ENCODE measurements around the gene BATF2. TPM values are rescaled to one million over a fixed set of nuclear protein-coding genes. Genes with fewer than 3 reads are reported as not detected.

BATF2 gene
- total and polyA plus RNA-seq, 9 of the 15 experiments (the other 6 are each of a cell fraction or from before 2014, with no cell fraction given), result 1.7 to 8.9 (median 6.4) TPM

- TF ChIP-seq RBM22 (IDR thresholded peaks at IDR 0.05; ENCODE audit: low read depth, low read length, poor library complexity, severe bottlenecking) (no peak), HOXB6 (CRISPR knock-in tag; IDR thresholded peaks at IDR 0.05; ENCODE audit: borderline replicate concordance) (no peak), PTRF (tag; IDR thresholded peaks at IDR 0.05) (no peak), HDAC6 (IDR thresholded peaks at IDR 0.05; ENCODE audit: low read depth, low read length) (no peak), MEF2D (tag; conservative IDR thresholded peaks at IDR 0.05; ENCODE audit: low read depth) (no peak), ETV5 (CRISPR knock-in tag; IDR thresholded peaks at IDR 0.05; ENCODE audit: low read depth) (no peak), CAMTA2 (CRISPR knock-in tag; conservative IDR thresholded peaks at IDR 0.05) (no peak), EGR1 (conservative IDR thresholded peaks at IDR 0.05) (0 out of 2 replicates have a peak, but pooled peaks have one; percentile 7), IRF2 (CRISPR knock-in tag; IDR thresholded peaks at IDR 0.05) (0 out of 2 replicates have a peak, but pooled peaks have one; percentile 61), NCOA6 (IDR thresholded peaks at IDR 0.05) (no peak), PHB2 (IDR thresholded peaks at IDR 0.05; ENCODE audit: low read depth) (no peak), EHMT2 (IDR thresholded peaks at IDR 0.05) (no peak), ARHGAP35 (IDR thresholded peaks at IDR 0.05; ENCODE audit: partially characterized antibody) (no peak), IFI16 (CRISPR knock-in tag; IDR thresholded peaks at IDR 0.05) (no peak), RNF2 (IDR thresholded peaks at IDR 0.05) (peak; percentile 35), ZNF384 (IDR thresholded peaks at IDR 0.05; ENCODE audit: low read depth, low read length) (no peak), UBTF (IDR thresholded peaks at IDR 0.05; ENCODE audit: borderline replicate concordance in 1 of 2, low read depth in 2 of 2, low read length in 2 of 2) (no peak; a peak in 1 of 4 replicates), BRF1 (IDR thresholded peaks at IDR 0.05; ENCODE audit: borderline replicate concordance, extremely low read depth, insufficient read length) (no peak), NR3C1 (CRISPR knock-in tag; IDR thresholded peaks at IDR 0.05) (peak; percentile 71; the same call in 1 of the 2 replicates), CREB5 (CRISPR knock-in tag; IDR thresholded peaks at IDR 0.05) (no peak), ZNF696 (CRISPR knock-in tag; conservative IDR thresholded peaks at IDR 0.05) (no peak), HDAC8 (tag; IDR thresholded peaks at IDR 0.05) (no peak), MYBL2 (IDR thresholded peaks at IDR 0.05; ENCODE audit: low read depth) (peak; percentile 95), MYBL2 (CRISPR knock-in tag; IDR thresholded peaks at IDR 0.05; ENCODE audit: borderline replicate concordance) (no peak; the same call in 1 of the 2 replicates)
- TF ChIP-seq, protein P1, sequence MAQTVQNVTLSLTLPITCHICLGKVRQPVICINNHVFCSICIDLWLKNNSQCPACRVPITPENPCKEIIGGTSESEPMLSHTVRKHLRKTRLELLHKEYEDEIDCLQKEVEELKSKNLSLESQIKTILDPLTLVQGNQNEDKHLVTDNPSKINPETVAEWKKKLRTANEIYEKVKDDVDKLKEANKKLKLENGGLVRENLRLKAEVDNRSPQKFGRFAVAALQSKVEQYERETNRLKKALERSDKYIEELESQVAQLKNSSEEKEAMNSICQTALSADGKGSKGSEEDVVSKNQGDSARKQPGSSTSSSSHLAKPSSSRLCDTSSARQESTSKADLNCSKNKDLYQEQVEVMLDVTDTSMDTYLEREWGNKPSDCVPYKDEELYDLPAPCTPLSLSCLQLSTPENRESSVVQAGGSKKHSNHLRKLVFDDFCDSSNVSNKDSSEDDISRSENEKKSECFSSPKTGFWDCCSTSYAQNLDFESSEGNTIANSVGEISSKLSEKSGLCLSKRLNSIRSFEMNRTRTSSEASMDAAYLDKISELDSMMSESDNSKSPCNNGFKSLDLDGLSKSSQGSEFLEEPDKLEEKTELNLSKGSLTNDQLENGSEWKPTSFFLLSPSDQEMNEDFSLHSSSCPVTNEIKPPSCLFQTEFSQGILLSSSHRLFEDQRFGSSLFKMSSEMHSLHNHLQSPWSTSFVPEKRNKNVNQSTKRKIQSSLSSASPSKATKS (CRISPR knock-in tag; IDR thresholded peaks at IDR 0.05), result no peak
These were observed 44.3 kb upstream of the BATF2 start, which contains the start of gene SAC3D1 (continued) for GRCh38 chr11:65040847-65041622.
